ENCODE data around the gene UNC5B. TPM values are rescaled to one million over a fixed set of nuclear protein-coding genes. Genes with fewer than 3 reads are reported as not detected.

UNC5B gene
- total RNA-seq, 1 donor, result 20.6 TPM

- no peak for TF ChIP-seq CTCF (IDR thresholded peaks at IDR 0.05; ENCODE audit: insufficient read depth, low read length)
- DNase-seq (ENCODE audit: low read depth), result no peak
- H3K4me3 ChIP-seq (ENCODE audit: low read depth, low read length), result no peak overlapping the region
Observed at GRCh38 chr10:71283410-71283809, 71.0 kb downstream of the UNC5B start.

DNA sequence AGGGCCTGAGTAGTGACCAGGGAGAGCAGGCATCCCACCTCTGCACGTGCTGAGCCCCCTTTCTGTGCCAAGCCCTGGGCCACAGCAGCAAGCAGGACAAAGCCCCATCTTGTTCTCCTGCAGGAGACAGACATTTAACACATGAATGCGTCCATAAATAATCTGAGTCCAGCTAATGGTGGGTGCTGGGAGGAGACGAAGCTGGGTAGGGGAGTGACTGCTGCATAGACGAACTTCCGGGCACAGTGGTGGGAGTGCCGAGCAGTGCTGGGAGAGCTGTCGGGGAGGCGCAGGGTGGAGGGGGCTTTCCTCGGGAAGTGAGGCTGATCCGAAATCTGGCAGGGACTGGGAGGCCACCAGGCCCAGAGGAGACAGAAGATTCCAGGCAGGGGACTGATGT, 71.5 kb downstream of the UNC5B start:
- H3K4me3 ChIP-seq (ENCODE audit: low read depth, low read length), result no peak overlapping the region
- TF ChIP-seq CTCF (IDR thresholded peaks at IDR 0.05; ENCODE audit: insufficient read depth, low read length), result no peak
- no peak for DNase-seq (ENCODE audit: low read depth)

- H3K4me3 ChIP-seq (ENCODE audit: low read depth, low read length), result no peak overlapping the region
- no peak for TF ChIP-seq CTCF (IDR thresholded peaks at IDR 0.05; ENCODE audit: insufficient read depth, low read length)
- DNase-seq (ENCODE audit: low read depth), result no peak
Observed at GRCh38 chr10:71284544-71285179, 72.3 kb downstream of the UNC5B start.

DNA sequence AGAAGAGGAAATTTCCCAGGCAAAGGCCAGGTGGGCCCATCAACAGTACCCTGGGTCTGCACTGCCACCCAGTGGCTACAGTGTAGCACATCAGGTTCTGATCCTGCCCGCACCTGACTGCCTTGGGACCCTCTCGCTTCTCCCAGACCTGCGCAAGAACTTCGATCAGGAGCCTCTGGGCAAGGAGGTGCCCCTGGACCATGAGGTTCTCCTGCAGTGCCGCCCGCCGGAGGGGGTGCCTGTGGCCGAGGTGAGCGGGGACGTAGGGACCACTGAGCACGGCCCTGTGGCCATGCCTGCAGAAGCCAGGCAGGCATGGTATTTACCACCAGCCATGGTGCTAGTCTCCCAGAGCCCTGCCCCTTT, 72.8 kb downstream of the UNC5B start:
- DNase-seq (ENCODE audit: low read depth), result peak; percentile 44
- peak; percentile 71 for TF ChIP-seq CTCF (IDR thresholded peaks at IDR 0.05; ENCODE audit: insufficient read depth, low read length)
- H3K4me3 ChIP-seq (ENCODE audit: low read depth, low read length), result no peak overlapping the region

- no peak for DNase-seq (ENCODE audit: low read depth)
- no peak overlapping the region for H3K4me3 ChIP-seq (ENCODE audit: low read depth, low read length)
- no peak for TF ChIP-seq CTCF (IDR thresholded peaks at IDR 0.05; ENCODE audit: insufficient read depth, low read length)
Observed at GRCh38 chr10:71285986-71286385, 73.6 kb downstream of the UNC5B start.

GRCh38 chr10:71286521-71287294, 74.3 kb downstream of the UNC5B start:
- no peak for TF ChIP-seq CTCF (IDR thresholded peaks at IDR 0.05; ENCODE audit: insufficient read depth, low read length)
- H3K4me3 ChIP-seq (ENCODE audit: low read depth, low read length), result no peak overlapping the region

More at GRCh38 chr10:71286521-71287294, 74.3 kb downstream of the UNC5B start:
- DNase-seq (ENCODE audit: low read depth), result no peak
